Right lobe of liver (tissue), 6 donors: ENCODE results near the gene PPARGC1A. TPM values are rescaled to one million over a fixed set of nuclear protein-coding genes. Genes with fewer than 3 reads are reported as not detected.

Experiments
- ATAC-seq, 4 donors: fragments of 200-7000 bp; cut with Tn5 transposase; one replicate each; pipeline ENCODE4 v1.9.1; 2020; ENCODE audit warnings: mild to moderate bottlenecking in 4 of 4, moderate library complexity in 4 of 4
- DNase-seq, 3 donors: peaks; one replicate each; pipeline ENCODE4 v3.0.0-alpha.2; 2020
- H3K27ac ChIP-seq, 3 donors: fragments of 200-600 bp; one replicate each; pipeline ENCODE4 v1.8.0; 2022
- H3K27me3 ChIP-seq, 2 donors: fragments of 200-600 bp; one replicate each; pipeline ENCODE4 v1.8.0; 2022
- H3K36me3 ChIP-seq, 4 donors: fragments of 200-600 bp; sonication (generic) in 1 of 4; one replicate each; pipeline versions ENCODE4 v1.5.1 to v1.8.0; 2017 to 2022; ENCODE audit warnings: control low read depth in 1 of 4
- H3K4me1 ChIP-seq, 4 donors: fragments of 200-600 bp; sonication (generic) in 1 of 4; one replicate each; pipeline versions ENCODE4 v1.5.1 to v1.8.0; 2017 to 2022; ENCODE audit warnings: control low read depth in 1 of 4
- H3K4me3 ChIP-seq, 3 donors: fragments of 200-600 bp; one replicate each; pipeline ENCODE4 v1.8.0; 2022
- H3K9me3 ChIP-seq, 4 donors: fragments of 200-600 bp; sonication (generic) in 1 of 4; one replicate each; pipeline versions ENCODE4 v1.5.1 to v1.8.0; 2017 to 2022; ENCODE audit warnings: control low read depth in 1 of 4
- POLR2A ChIP-seq: fragments of 450-650 bp; IDR thresholded peaks from one replicate; pipeline ENCODE4 v1.6.1; 2017; ENCODE audit warnings: antibody characterized with exemption, mild to moderate bottlenecking
- WGBS: methylation state at CpG from one replicate; pipeline ENCODE4 v1.1.6; 2018; ENCODE audit warnings: low coverage, low lambda C conversion rate; ENCODE audit not compliant: insufficient coverage; ENCODE audit errors: missing lambda C conversion rate; 5-methylcytosine and 5-hydroxymethylcytosine counted together
- intact Hi-C, 2 donors: fragments of 100-400 bp; cut with DNase I; formaldehyde crosslinking; loops; one replicate each; pipeline versions ENCODE4 v1.11.2 to v1.14.1; 2022
- total RNA-seq, 6 experiments: library from RNA; depleted of rRNA in 2 of 6; stranded (reverse); fragments of >200 nt in 2 of 6; fragmentation: NEBNext Ultra II Directional in 3 of 6; extraction: Animal tissue kit (Norgen Biotek cat#: 25700) in 3 of 6; gene quantifications; one replicate each; pipeline versions ENCODE4 v1.1.0 to v1.2.4, GENCODE V29; 2016 to 2023
- TF ChIP-seq, protein P1 (sequence below), 4 donors: fragments of 200-600 bp in 3 of 4; fragments of 450-650 bp in 1 of 4; IDR thresholded peaks; one replicate each; pipeline versions ENCODE4 v1.5.1 to v1.8.0; 2016 to 2022; ENCODE audit warnings: antibody characterized with exemption in 4 of 4, mild to moderate bottlenecking in 2 of 4
- donor health status: DM: no; HTN: yes; CAD: no.
- donor health status: DM: no; HTN: no; CAD: no.
- donor health status: DM: no; HTN: no; CAD: no.
- donor health status: DM: no; HTN: yes; CAD: no.
- donor health status: DM: no; HTN: yes; CAD: no.

The PPARGC1A gene
- total RNA-seq, 6 experiments from 2014 or later = 13.8 to 61.0 (median 37.6) TPM

GRCh38 chr4:23788027-23788426, 101.8 kb downstream of the PPARGC1A start:
- no peak overlapping the region for H3K4me3 ChIP-seq
- no peaks in the 10 kb centered on the region for H3K9me3 ChIP-seq
- 41% methylated on average over 3 of the region's 3 CpGs for WGBS
- no peak overlapping the region for H3K27ac ChIP-seq
- peak in 2 of 4 donors; percentile 13 to 61 for ATAC-seq
- no peaks in the 10 kb centered on the region for H3K36me3 ChIP-seq
- DNase-seq = no peak
- peaks cover 0 to 7% (median 0%) of the 10 kb centered on the region in 4 donors for H3K4me1 ChIP-seq
- no peaks in the 10 kb centered on the region for H3K27me3 ChIP-seq
- intact Hi-C loops = no loop called here
- no peak for TF ChIP-seq POLR2A
- TF ChIP-seq, protein P1, sequence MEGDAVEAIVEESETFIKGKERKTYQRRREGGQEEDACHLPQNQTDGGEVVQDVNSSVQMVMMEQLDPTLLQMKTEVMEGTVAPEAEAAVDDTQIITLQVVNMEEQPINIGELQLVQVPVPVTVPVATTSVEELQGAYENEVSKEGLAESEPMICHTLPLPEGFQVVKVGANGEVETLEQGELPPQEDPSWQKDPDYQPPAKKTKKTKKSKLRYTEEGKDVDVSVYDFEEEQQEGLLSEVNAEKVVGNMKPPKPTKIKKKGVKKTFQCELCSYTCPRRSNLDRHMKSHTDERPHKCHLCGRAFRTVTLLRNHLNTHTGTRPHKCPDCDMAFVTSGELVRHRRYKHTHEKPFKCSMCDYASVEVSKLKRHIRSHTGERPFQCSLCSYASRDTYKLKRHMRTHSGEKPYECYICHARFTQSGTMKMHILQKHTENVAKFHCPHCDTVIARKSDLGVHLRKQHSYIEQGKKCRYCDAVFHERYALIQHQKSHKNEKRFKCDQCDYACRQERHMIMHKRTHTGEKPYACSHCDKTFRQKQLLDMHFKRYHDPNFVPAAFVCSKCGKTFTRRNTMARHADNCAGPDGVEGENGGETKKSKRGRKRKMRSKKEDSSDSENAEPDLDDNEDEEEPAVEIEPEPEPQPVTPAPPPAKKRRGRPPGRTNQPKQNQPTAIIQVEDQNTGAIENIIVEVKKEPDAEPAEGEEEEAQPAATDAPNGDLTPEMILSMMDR (IDR thresholded peaks at IDR 0.05) = no peak

DNA sequence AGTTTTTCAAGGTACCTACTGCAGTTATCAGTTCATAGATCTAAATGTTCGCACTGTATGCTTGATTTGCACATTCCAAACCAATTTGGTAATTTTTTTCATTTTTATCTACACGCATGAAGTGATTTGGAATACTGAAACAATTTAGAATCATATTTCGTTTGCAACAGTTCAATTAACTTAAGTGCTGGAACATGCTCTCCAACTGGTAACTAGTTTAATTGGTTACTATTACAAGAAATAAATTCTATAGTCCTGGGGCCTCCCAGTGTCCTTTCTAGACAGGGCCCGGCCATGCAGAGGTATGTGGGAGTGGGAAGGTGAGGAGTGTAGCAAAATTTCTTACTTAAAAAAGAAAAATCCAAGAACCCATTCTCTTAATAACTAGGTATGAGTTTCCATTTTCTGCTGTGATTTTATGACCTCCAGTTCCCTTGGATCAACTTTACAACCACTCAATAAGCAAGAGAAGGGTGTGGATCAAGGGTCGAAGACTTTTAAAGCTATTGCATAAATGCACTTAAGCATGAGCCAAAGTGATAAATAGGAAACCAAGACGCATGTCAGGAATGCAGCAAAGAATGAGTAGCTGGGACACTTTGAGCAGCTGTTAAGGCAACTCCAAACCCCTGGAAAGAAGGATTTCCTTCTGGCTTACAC, 106.9 kb downstream of the PPARGC1A start:
- no peaks in the 10 kb centered on the region for H3K9me3 ChIP-seq
- H3K4me3 ChIP-seq = no peak overlapping the region
- intact Hi-C loops = no loop called here
- no peak for TF ChIP-seq POLR2A
- TF ChIP-seq, protein P1 (IDR thresholded peaks at IDR 0.05) = no peak
- DNase-seq = no peak
- H3K27me3 ChIP-seq = no peaks in the 10 kb centered on the region
- no peaks in the 10 kb centered on the region for H3K36me3 ChIP-seq
- 71% methylated on average over 6 of the region's 6 CpGs for WGBS
- peaks cover 0 to 2% (median 0%) of the 10 kb centered on the region in 4 donors for H3K4me1 ChIP-seq
- no peak for ATAC-seq
- no peak overlapping the region for H3K27ac ChIP-seq

DNA sequence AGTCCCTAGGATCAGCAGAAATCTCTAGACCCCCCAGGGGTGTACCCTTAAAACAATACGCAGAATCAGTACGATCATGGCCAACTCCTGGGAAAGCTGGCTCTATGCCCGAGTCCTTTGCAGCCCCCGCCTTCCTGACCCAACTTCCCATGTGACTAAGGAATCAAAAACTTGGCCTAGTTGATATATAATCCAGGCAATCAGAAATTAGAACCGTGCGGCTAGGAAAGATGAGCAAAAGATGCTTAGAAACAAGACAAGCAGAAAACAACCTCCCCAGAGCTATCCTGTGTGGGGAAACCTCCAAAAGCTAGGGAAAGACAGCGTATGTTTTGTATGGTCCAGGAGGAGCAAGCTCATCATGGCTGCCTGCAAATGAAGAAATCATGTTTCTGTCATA, 110.0 kb downstream of the PPARGC1A start:
- no peaks in the 10 kb centered on the region for H3K27me3 ChIP-seq
- intact Hi-C loops = no loop called here
- no peak for DNase-seq
- H3K27ac ChIP-seq = no peak overlapping the region
- 89% methylated on average over 7 of the region's 7 CpGs for WGBS
- ATAC-seq = no peak
- no peaks in the 10 kb centered on the region for H3K36me3 ChIP-seq
- TF ChIP-seq POLR2A = no peak
- TF ChIP-seq, protein P1 (IDR thresholded peaks at IDR 0.05) = no peak
- H3K4me3 ChIP-seq = no peak overlapping the region
- H3K9me3 ChIP-seq = no peaks in the 10 kb centered on the region
- no peaks in the 10 kb centered on the region for H3K4me1 ChIP-seq

GRCh38 chr4:23779422-23779821, 110.4 kb downstream of the PPARGC1A start:
- Histone ChIP-seq H3K27ac (no peak overlapping the region), H3K9me3 (no peaks in the 10 kb centered on the region), H3K36me3 (no peaks in the 10 kb centered on the region), H3K27me3 (no peaks in the 10 kb centered on the region), H3K4me3 (no peak overlapping the region), H3K4me1 (no peaks in the 10 kb centered on the region)
- DNase-seq (no peak), ATAC-seq (no peak)
- 76% methylated on average over 6 of the region's 6 CpGs for WGBS
- no peak for TF ChIP-seq POLR2A
- TF ChIP-seq, protein P1 (IDR thresholded peaks at IDR 0.05) = no peak
- intact Hi-C loops = no loop called here
